ENCODE results near the gene COL4A4.
"Not testable (repeated sequence)": the region's sequence is repeated elsewhere in the genome, so short reads cannot be mapped to it uniquely, and the experiment has no call there.

Gene COL4A4

DNA sequence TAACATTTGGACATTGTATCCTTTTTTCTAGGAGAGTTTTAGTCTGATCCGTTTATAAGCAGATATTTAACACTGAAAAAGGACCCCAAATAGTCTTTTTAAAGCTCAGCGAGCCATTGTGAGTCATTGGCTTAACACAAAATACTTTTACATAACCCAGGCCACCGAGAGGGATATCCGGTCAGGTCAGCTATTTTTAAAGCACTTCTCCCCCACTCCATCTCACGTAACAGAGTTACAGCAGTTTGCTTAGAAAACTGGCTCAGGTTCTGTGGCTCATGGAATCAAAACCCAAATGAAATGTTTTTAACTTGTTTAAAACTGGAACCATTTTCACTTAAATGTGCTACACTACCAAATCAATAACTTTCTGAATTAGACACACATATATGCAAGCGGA lies 24.3 kb upstream of the COL4A4 start:
- Histone ChIP-seq H3K36me3 (ENCODE audit: control insufficient read depth in 2 of 2, insufficient read depth in 2 of 2, low read length in 2 of 2) (no peaks in the 10 kb centered on the region), H3K9ac (ENCODE audit: low read depth in 1 of 2, low read length in 2 of 2) (no peak overlapping the region), H3K4me1 (ENCODE audit: control insufficient read depth in 2 of 2, insufficient read depth in 2 of 2, low read length in 2 of 2) (peaks cover 0 to 3% of the 10 kb centered on the region in 2 donors), H3K27ac (ENCODE audit: low read depth in 2 of 2, low read length in 2 of 2) (no peak overlapping the region), H3K9me3 (ENCODE audit: control insufficient read depth in 2 of 2, low read length in 2 of 2) (no peaks in the 10 kb centered on the region), H3K27me3 (ENCODE audit: control insufficient read depth in 2 of 2, insufficient read depth in 2 of 2, low read length in 2 of 2) (peaks cover 0 to 1% of the 10 kb centered on the region in 2 donors), H3K4me3 (ENCODE audit: low read length in 2 of 2) (no peak overlapping the region)

DNA sequence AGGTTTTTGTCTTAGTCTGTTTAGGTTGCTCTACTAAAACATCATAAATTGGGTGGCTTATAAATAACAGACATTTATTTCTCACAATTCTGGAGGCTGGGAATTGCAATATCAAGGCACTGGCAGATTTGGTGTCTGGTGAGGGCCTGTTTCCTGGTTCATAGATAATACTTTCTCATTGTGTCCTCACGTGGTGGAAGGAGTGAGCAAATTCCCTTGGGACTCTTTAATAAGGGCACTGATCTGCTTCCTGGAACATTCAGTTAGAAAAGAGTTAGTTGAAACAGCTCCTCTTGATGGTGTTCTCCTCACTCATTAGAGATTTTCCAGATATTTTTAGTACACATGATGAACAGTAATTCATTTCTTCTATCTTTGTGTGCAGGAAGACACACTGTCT lies 22.7 kb upstream of the COL4A4 start:
- Histone ChIP-seq H3K27ac (ENCODE audit: low read depth in 2 of 2, low read length in 2 of 2) (no peak overlapping the region), H3K4me1 (ENCODE audit: control insufficient read depth in 2 of 2, insufficient read depth in 2 of 2, low read length in 2 of 2) (peaks cover 0 to 3% of the 10 kb centered on the region in 2 donors), H3K9ac (ENCODE audit: low read depth in 1 of 2, low read length in 2 of 2) (no peak overlapping the region), H3K36me3 (ENCODE audit: control insufficient read depth in 2 of 2, insufficient read depth in 2 of 2, low read length in 2 of 2) (no peaks in the 10 kb centered on the region), H3K9me3 (ENCODE audit: control insufficient read depth in 2 of 2, low read length in 2 of 2) (no peaks in the 10 kb centered on the region), H3K4me3 (ENCODE audit: low read length in 2 of 2) (no peak overlapping the region), H3K27me3 (ENCODE audit: control insufficient read depth in 2 of 2, insufficient read depth in 2 of 2, low read length in 2 of 2) (peaks cover 0 to 2% of the 10 kb centered on the region in 2 donors)

GRCh38 chr2:227185615-227186232 lies 21.7 kb upstream of the COL4A4 start:
- no peak overlapping the region for H3K4me3 ChIP-seq (ENCODE audit: low read length in 2 of 2)
- H3K9ac ChIP-seq (ENCODE audit: low read depth in 1 of 2, low read length in 2 of 2), result no peak overlapping the region
- peaks cover 0 to 2% of the 10 kb centered on the region in 2 donors for H3K27me3 ChIP-seq (ENCODE audit: control insufficient read depth in 2 of 2, insufficient read depth in 2 of 2, low read length in 2 of 2)
- H3K36me3 ChIP-seq (ENCODE audit: control insufficient read depth in 2 of 2, insufficient read depth in 2 of 2, low read length in 2 of 2), result no peaks in the 10 kb centered on the region
- no peaks in the 10 kb centered on the region for H3K9me3 ChIP-seq (ENCODE audit: control insufficient read depth in 2 of 2, low read length in 2 of 2)
- no peak overlapping the region for H3K27ac ChIP-seq (ENCODE audit: low read depth in 2 of 2, low read length in 2 of 2)
- H3K4me1 ChIP-seq (ENCODE audit: control insufficient read depth in 2 of 2, insufficient read depth in 2 of 2, low read length in 2 of 2), result peaks cover 0 to 3% of the 10 kb centered on the region in 2 donors

DNA sequence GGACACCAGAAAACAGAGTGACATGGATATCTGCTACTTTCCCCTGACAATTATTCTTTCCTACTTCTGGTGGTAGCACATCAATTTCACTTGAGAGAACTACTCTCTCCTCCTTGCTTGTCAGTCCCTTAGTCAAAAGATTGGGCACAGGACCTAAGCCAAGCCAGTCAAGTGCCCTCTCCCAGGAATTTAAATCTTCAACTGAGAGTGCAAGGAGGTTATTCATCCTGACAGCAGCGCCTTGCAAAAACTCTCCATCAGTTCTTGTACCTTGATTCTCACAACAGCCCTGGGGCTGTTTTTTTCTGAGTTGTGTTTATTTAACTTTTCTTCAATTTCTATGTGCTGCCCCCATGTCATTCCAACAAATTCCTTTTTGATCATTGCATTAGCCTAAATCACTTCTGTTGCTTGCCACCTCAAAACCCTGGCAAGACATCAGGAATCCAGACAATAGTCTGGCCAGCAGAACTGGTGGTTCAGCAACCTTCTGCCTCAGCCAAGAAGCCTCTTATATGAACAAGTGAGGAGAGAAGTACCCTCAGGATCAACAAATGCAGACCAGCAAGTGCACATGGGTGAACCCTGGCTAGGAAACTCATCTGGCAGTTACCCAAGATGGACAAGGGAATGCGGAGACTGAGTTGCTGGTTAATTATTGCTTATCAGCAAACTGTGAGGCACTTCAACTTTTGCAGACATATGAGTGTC lies 19.8 kb upstream of the COL4A4 start:
- Histone ChIP-seq H3K36me3 (ENCODE audit: control insufficient read depth in 2 of 2, insufficient read depth in 2 of 2, low read length in 2 of 2) (no peaks in the 10 kb centered on the region), H3K27ac (ENCODE audit: low read depth in 2 of 2, low read length in 2 of 2) (no peak overlapping the region), H3K4me1 (ENCODE audit: control insufficient read depth in 2 of 2, insufficient read depth in 2 of 2, low read length in 2 of 2) (peaks cover 0 to 3% of the 10 kb centered on the region in 2 donors), H3K9me3 (ENCODE audit: control insufficient read depth in 2 of 2, low read length in 2 of 2) (no peaks in the 10 kb centered on the region), H3K4me3 (ENCODE audit: low read length in 2 of 2) (no peak overlapping the region), H3K27me3 (ENCODE audit: control insufficient read depth in 2 of 2, insufficient read depth in 2 of 2, low read length in 2 of 2) (peaks cover 0 to 2% of the 10 kb centered on the region in 2 donors), H3K9ac (ENCODE audit: low read depth in 1 of 2, low read length in 2 of 2) (no peak overlapping the region)

DNA sequence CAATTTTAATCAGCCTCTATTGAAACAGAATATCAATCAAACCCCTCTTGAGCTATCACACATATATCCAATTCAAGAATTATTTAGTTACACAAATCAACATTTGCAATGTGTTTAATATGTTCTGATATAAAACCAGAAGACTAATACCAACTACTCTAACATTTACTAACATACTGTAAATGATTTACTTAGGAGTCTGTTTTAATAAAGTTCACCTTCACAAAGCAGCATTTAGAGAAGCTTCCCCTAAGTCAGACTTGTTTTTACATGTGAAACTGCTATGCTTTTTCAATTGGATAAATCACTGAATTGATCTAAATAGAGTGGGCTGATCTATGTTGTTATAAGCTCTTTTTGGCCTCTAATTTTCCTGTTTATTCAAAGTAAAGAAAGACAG lies 18.8 kb upstream of the COL4A4 start:
- Histone ChIP-seq H3K9ac (ENCODE audit: low read depth in 1 of 2, low read length in 2 of 2) (no peak overlapping the region), H3K9me3 (ENCODE audit: control insufficient read depth in 2 of 2, low read length in 2 of 2) (no peaks in the 10 kb centered on the region), H3K27ac (ENCODE audit: low read depth in 2 of 2, low read length in 2 of 2) (no peak overlapping the region), H3K4me1 (ENCODE audit: control insufficient read depth in 2 of 2, insufficient read depth in 2 of 2, low read length in 2 of 2) (peaks cover 0 to 3% of the 10 kb centered on the region in 2 donors), H3K4me3 (ENCODE audit: low read length in 2 of 2) (no peak overlapping the region), H3K36me3 (ENCODE audit: control insufficient read depth in 2 of 2, insufficient read depth in 2 of 2, low read length in 2 of 2) (no peaks in the 10 kb centered on the region), H3K27me3 (ENCODE audit: control insufficient read depth in 2 of 2, insufficient read depth in 2 of 2, low read length in 2 of 2) (peaks cover 0 to 2% of the 10 kb centered on the region in 2 donors)

DNA sequence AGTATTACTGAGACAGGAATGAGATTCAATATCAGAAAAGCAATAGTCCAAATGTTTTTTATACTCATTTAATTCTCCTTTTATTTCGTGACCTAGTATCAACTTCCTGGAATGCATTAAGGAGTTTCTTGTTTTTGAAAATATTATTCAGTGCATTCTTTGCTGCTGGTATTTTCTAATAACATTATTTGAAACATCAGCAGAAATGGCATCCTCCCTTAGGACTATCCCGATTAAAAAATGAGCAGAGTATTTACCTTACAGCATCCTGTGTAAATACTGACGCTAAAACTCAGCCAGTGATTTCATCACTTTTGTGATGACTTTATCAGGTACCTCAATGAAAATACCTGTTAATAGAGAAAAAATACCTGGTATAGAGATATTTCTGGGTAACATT lies 16.8 kb upstream of the COL4A4 start:
- Histone ChIP-seq H3K27ac (ENCODE audit: low read depth in 2 of 2, low read length in 2 of 2) (no peak overlapping the region), H3K9ac (ENCODE audit: low read depth in 1 of 2, low read length in 2 of 2) (no peak overlapping the region), H3K4me3 (ENCODE audit: low read length in 2 of 2) (no peak overlapping the region), H3K36me3 (ENCODE audit: control insufficient read depth in 2 of 2, insufficient read depth in 2 of 2, low read length in 2 of 2) (no peaks in the 10 kb centered on the region), H3K4me1 (ENCODE audit: control insufficient read depth in 2 of 2, insufficient read depth in 2 of 2, low read length in 2 of 2) (no peaks in the 10 kb centered on the region), H3K27me3 (ENCODE audit: control insufficient read depth in 2 of 2, insufficient read depth in 2 of 2, low read length in 2 of 2) (peaks cover 0 to 2% of the 10 kb centered on the region in 2 donors), H3K9me3 (ENCODE audit: control insufficient read depth in 2 of 2, low read length in 2 of 2) (no peaks in the 10 kb centered on the region)

GRCh38 chr2:227179988-227180685 lies 16.1 kb upstream of the COL4A4 start:
- Histone ChIP-seq H3K36me3 (ENCODE audit: control insufficient read depth in 2 of 2, insufficient read depth in 2 of 2, low read length in 2 of 2) (no peaks in the 10 kb centered on the region), H3K9ac (ENCODE audit: low read depth in 1 of 2, low read length in 2 of 2) (no peak overlapping the region), H3K27ac (ENCODE audit: low read depth in 2 of 2, low read length in 2 of 2) (no peak overlapping the region), H3K9me3 (ENCODE audit: control insufficient read depth in 2 of 2, low read length in 2 of 2) (no peaks in the 10 kb centered on the region), H3K4me1 (ENCODE audit: control insufficient read depth in 2 of 2, insufficient read depth in 2 of 2, low read length in 2 of 2) (no peaks in the 10 kb centered on the region), H3K4me3 (ENCODE audit: low read length in 2 of 2) (no peak overlapping the region), H3K27me3 (ENCODE audit: control insufficient read depth in 2 of 2, insufficient read depth in 2 of 2, low read length in 2 of 2) (peaks cover 0 to 2% of the 10 kb centered on the region in 2 donors)

DNA sequence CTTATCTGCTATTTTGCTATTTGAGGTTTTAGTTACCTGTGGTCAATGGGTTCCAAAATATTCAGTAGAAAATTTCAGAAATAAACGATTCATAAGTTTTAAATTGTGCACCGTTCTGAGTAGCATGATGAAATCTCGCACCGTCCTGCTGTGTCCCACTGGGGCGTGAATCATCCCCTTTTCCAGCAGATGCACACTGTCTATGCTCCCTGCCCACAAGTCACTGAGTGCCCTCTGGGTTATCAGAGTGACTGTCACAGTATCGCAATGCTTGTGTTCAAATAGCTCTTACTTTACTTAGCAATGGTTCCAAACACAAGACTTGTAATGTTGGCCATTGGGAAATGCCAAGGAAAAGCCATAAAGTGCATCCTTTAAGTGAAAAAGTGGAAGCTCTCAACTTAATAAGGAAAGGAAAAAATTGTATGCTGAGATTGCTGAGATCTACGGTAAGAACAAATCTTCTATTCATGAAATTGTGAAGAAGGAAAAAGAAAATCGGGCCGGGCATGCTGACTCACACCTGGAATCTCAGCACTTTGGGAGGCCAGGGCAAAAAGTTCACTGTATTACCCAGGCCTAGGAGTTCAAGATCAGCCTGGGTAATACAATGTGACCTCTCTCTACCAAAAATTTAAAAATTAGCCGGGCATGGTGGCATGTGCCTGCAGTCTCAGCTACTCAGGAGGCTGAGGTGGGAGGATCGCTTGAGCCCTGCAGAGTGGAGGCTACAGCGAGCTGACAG lies 13.8 kb upstream of the COL4A4 start:
- Histone ChIP-seq H3K4me1 (ENCODE audit: control insufficient read depth in 2 of 2, insufficient read depth in 2 of 2, low read length in 2 of 2) (no peaks in the 10 kb centered on the region), H3K9me3 (ENCODE audit: control insufficient read depth in 2 of 2, low read length in 2 of 2) (no peaks in the 10 kb centered on the region), H3K36me3 (ENCODE audit: control insufficient read depth in 2 of 2, insufficient read depth in 2 of 2, low read length in 2 of 2) (no peaks in the 10 kb centered on the region), H3K27ac (ENCODE audit: low read depth in 2 of 2, low read length in 2 of 2) (no peak overlapping the region), H3K27me3 (ENCODE audit: control insufficient read depth in 2 of 2, insufficient read depth in 2 of 2, low read length in 2 of 2) (no peaks in the 10 kb centered on the region), H3K4me3 (ENCODE audit: low read length in 2 of 2) (no peak overlapping the region), H3K9ac (ENCODE audit: low read depth in 1 of 2, low read length in 2 of 2) (no peak overlapping the region)

DNA sequence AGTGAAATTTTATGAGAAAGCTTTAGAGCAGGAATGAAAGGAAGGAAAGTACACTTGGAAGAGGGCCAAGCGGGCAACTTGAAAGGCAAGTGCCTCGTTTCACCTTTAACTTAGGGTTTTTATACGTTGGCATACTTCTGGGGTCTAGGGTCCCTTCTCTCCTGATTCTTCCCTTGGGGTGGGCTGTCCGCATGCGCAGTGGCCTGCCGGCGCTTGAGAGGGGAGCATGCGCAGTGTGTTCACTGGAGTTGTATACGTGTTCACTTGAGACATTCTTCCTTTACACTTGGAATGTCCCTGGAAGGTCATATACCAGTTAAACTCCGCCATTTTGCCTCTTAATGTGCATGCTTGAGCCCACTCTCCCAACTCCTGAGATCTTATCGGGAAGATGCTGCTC lies 7.8 kb upstream of the COL4A4 start:
- H3K9me3 ChIP-seq (ENCODE audit: control insufficient read depth in 2 of 2, low read length in 2 of 2); H3K4me3 ChIP-seq (ENCODE audit: low read length in 2 of 2); H3K9ac ChIP-seq (ENCODE audit: low read depth in 1 of 2, low read length in 2 of 2); H3K27ac ChIP-seq (ENCODE audit: low read depth in 2 of 2, low read length in 2 of 2); H3K36me3 ChIP-seq (ENCODE audit: control insufficient read depth in 2 of 2, insufficient read depth in 2 of 2, low read length in 2 of 2); H3K4me1 ChIP-seq (ENCODE audit: control insufficient read depth in 2 of 2, insufficient read depth in 2 of 2, low read length in 2 of 2); H3K27me3 ChIP-seq (ENCODE audit: control insufficient read depth in 2 of 2, insufficient read depth in 2 of 2, low read length in 2 of 2): not testable (repeated sequence)
